Endodermal cell (in vitro differentiated cells): Measurements from ENCODE around the gene LRIG1. TPM values are rescaled to one million over a fixed set of nuclear protein-coding genes. Genes with fewer than 3 reads are reported as not detected.

Source experiments
- DNase-seq: peaks from one replicate; pipeline ENCODE4 v3.0.0-alpha.2; 2017
- H3K27ac ChIP-seq: 2 replicates; pipeline ENCODE4 v1.5.1; 2013; ENCODE audit warnings: mild to moderate bottlenecking, low read depth, low read length, moderate library complexity
- H3K27me3 ChIP-seq: 2 replicates; pipeline ENCODE4 v1.6.1; 2013; ENCODE audit warnings: mild to moderate bottlenecking, low read length, moderate library complexity; ENCODE audit not compliant: insufficient read depth, control insufficient read depth, poor library complexity, severe bottlenecking
- H3K36me3 ChIP-seq: 2 replicates; pipeline ENCODE4 v1.7.0; 2013; ENCODE audit warnings: mild to moderate bottlenecking, low read length, moderate library complexity; ENCODE audit not compliant: control insufficient read depth, insufficient read depth
- H3K4me1 ChIP-seq: one replicate; pipeline ENCODE4 v1.7.0; 2013; ENCODE audit warnings: low read length; ENCODE audit not compliant: control insufficient read depth, insufficient read depth
- H3K4me3 ChIP-seq: 2 replicates; pipeline ENCODE4 v1.5.1; 2013; ENCODE audit warnings: mild to moderate bottlenecking, low read length, moderate library complexity
- H3K9ac ChIP-seq: 2 replicates; pipeline ENCODE4 v1.6.1; 2013; ENCODE audit warnings: mild to moderate bottlenecking, low read length, moderate library complexity; ENCODE audit not compliant: poor library complexity, severe bottlenecking; ENCODE audit errors: extremely low read depth
- H3K9me3 ChIP-seq: 2 replicates; pipeline ENCODE4 v1.6.1; 2013; ENCODE audit warnings: mild to moderate bottlenecking, low read length, moderate library complexity; ENCODE audit not compliant: control insufficient read depth
- H3K27ac Mint-ChIP-seq: 2 replicates; pipeline ENCODE4 v1.8.0; 2020; ENCODE audit warnings: mixed read lengths
- H3K27me3 Mint-ChIP-seq: 2 replicates; pipeline ENCODE4 v1.8.0; 2021; ENCODE audit warnings: mild to moderate bottlenecking, mixed read lengths; ENCODE audit not compliant: insufficient read depth
- H3K36me3 Mint-ChIP-seq: 2 replicates; pipeline ENCODE4 v1.8.0; 2020; ENCODE audit warnings: low read depth, mixed read lengths
- H3K4me1 Mint-ChIP-seq: 2 replicates; pipeline ENCODE4 v1.8.0; 2020; ENCODE audit warnings: mixed read lengths
- H3K4me3 Mint-ChIP-seq: 2 replicates; pipeline ENCODE4 v1.8.0; 2020; ENCODE audit warnings: mild to moderate bottlenecking, moderate library complexity, mixed read lengths
- H3K9me3 Mint-ChIP-seq: 2 replicates; pipeline ENCODE4 v1.8.0; 2020; ENCODE audit warnings: mild to moderate bottlenecking, mixed read lengths
- CTCF ChIP-seq: fragments of 200-600 bp; sonication (generic); conservative IDR thresholded peaks from 2 replicates; pipeline ENCODE4 v1.5.0; 2021; ENCODE audit warnings: antibody characterized with exemption, mild to moderate bottlenecking
- WGBS, 2 experiments: methylation state at CpG; one replicate each; pipeline versions ENCODE4 v1.1.5 to v1.1.7; 2013; ENCODE audit warnings: missing lambda C conversion rate in 2 of 2, mixed read lengths in 1 of 2; ENCODE audit not compliant: insufficient coverage in 1 of 2, insufficient read length in 1 of 2; 5-methylcytosine and 5-hydroxymethylcytosine counted together
- total RNA-seq, 2 donors: library from RNA; stranded (reverse); fragmentation: NEBNext Ultra II Directional in 1 of 2; extraction: Animal tissue kit (Norgen Biotek cat#: 25700) in 1 of 2; gene quantifications; 2 replicates in 1 of 2; 3 replicates in 1 of 2; pipeline ENCODE4 v1.2.1, GENCODE V29; 2021

Gene LRIG1
- total RNA-seq, 2 donors from 2014 or later, result 37.5 to 42.3 TPM

DNA sequence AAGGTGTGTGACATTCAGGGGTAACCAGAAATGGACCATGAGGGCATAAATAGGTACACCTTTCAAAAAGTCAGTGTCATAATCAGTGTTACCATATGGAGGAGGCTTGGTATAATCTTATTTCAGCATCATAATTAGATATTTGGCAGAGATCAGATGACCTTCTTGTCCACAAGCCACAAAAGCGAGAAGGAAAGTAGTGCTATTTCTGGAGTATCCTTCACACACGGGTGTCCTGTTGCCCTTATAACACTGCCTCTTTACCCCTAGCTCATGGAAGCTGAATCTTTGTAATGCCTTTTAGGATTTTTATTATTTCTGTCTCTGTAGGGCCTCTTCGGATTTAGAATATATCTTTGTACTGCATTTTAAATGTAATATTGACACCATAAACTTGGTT is 132.8 kb downstream of the LRIG1 start:
- H3K36me3 ChIP-seq, result peaks cover 4% of the 10 kb centered on the region
- H3K9ac ChIP-seq, result no peak overlapping the region
- H3K9me3 Mint-ChIP-seq, result no peaks in the 10 kb centered on the region
- no peak overlapping the region for H3K4me3 Mint-ChIP-seq
- H3K36me3 Mint-ChIP-seq, result no peaks in the 10 kb centered on the region
- H3K9me3 ChIP-seq, result no peaks in the 10 kb centered on the region
- no peak for TF ChIP-seq CTCF
- WGBS, 2 experiments, result 87% methylated on average over 2 of the region's 3 CpGs; no CpG with 5 or more reads in 1 of the 2 experiments
- H3K4me3 ChIP-seq, result no peak overlapping the region
- H3K27me3 Mint-ChIP-seq, result no peaks in the 10 kb centered on the region
- H3K27ac Mint-ChIP-seq, result no peak overlapping the region
- no peaks in the 10 kb centered on the region for H3K4me1 Mint-ChIP-seq
- H3K4me1 ChIP-seq, result peaks cover 6% of the 10 kb centered on the region
- no peaks in the 10 kb centered on the region for H3K27me3 ChIP-seq
- DNase-seq, result no peak
- no peak overlapping the region for H3K27ac ChIP-seq

DNA sequence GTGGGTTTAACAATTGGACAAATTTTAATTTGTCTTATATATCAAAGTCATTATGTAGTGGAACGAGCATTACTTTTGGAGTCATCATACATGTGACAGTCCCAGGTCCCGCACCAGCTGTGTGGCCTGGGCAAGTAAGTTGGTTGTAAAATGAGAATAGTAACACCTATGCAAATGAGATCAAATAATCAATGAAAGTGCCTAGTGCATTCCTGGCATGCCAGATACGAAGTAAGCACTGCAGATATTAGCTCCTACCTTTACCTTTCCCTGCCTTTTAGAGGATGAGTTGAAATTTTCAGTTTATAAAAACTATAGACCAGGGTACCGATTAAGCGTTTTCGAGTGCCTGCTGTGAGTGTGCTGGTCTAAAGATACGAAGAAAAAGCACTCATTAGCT is 134.1 kb downstream of the LRIG1 start:
- H3K27me3 Mint-ChIP-seq, result no peaks in the 10 kb centered on the region
- no peaks in the 10 kb centered on the region for H3K9me3 Mint-ChIP-seq
- no peak overlapping the region for H3K4me3 Mint-ChIP-seq
- 92 to 97% methylated on average over 5 to 7 of the region's 7 CpGs for WGBS, 2 experiments
- no peaks in the 10 kb centered on the region for H3K9me3 ChIP-seq
- TF ChIP-seq CTCF, result no peak
- H3K4me1 Mint-ChIP-seq, result peaks cover 2% of the 10 kb centered on the region
- DNase-seq, result no peak
- H3K36me3 Mint-ChIP-seq, result no peaks in the 10 kb centered on the region
- no peaks in the 10 kb centered on the region for H3K36me3 ChIP-seq
- H3K4me1 ChIP-seq, result peaks cover 6% of the 10 kb centered on the region
- H3K27me3 ChIP-seq, result no peaks in the 10 kb centered on the region
- H3K9ac ChIP-seq, result no peak overlapping the region
- no peak overlapping the region for H3K27ac Mint-ChIP-seq
- no peak overlapping the region for H3K4me3 ChIP-seq
- H3K27ac ChIP-seq, result no peak overlapping the region

GRCh38 chr3:66365080-66365479 is 135.7 kb downstream of the LRIG1 start:
- no peak overlapping the region for H3K4me3 ChIP-seq
- no peaks in the 10 kb centered on the region for H3K27me3 ChIP-seq
- H3K9me3 Mint-ChIP-seq, result no peaks in the 10 kb centered on the region
- H3K27ac ChIP-seq, result no peak overlapping the region
- H3K36me3 ChIP-seq, result no peaks in the 10 kb centered on the region
- no peak overlapping the region for H3K9ac ChIP-seq
- TF ChIP-seq CTCF, result no peak
- peaks cover 2% of the 10 kb centered on the region for H3K4me1 Mint-ChIP-seq
- H3K27ac Mint-ChIP-seq, result no peak overlapping the region
- 91 to 100% methylated on average over 1 to 4 of the region's 5 CpGs for WGBS, 2 experiments
- H3K4me1 ChIP-seq, result peaks cover 6% of the 10 kb centered on the region
- H3K9me3 ChIP-seq, result no peaks in the 10 kb centered on the region
- H3K4me3 Mint-ChIP-seq, result no peak overlapping the region
- H3K27me3 Mint-ChIP-seq, result no peaks in the 10 kb centered on the region
- H3K36me3 Mint-ChIP-seq, result no peaks in the 10 kb centered on the region
- no peak for DNase-seq
